ENCODE measurements around the gene HTR7. TPM values are rescaled to one million over a fixed set of nuclear protein-coding genes. Genes with fewer than 3 reads are reported as not detected.
"Not testable (repeated sequence)": the region's sequence is repeated elsewhere in the genome, so short reads cannot be mapped to it uniquely, and the experiment has no call there.

HTR7 gene
- not detected for total RNA-seq

DNA sequence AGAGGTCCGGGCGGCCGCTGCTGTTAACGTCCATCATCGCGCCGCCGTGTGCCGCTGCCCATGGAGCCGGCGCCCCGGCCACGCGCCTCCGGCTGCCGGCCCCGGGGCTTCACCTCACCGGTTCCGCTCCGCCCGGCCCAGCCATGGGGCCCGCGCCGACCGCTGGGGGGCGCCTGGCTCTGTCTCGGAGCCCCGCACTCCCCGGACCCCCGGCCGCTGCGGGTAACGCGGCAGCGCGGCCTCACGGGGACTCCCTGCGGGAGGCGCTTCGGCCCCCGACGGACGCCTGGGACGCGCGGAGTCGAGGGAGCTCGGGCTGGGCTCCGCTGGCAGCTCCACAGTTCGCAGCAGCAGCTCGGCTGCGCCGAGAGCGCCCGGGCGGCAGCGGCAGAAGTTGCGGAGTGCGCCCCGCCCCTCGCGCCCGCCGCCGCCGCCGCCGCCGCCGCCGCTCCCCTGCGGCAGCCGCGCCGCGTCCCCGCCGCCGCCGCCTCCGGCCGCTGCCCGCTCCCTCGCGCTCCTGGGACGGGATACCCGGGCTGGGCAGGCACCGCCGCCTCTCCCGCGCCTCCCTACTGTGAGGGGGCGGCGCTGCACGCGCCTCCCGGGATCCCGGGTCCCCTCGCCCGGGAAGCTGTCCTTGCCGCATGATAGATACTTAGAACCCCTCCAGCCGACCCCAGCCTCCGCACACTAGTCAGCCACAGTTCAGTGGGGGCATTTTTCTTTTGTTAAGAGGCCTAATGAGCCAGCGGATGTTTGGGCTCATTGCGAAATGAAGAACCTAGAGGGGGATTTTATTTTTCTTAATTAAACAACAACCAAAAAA, at the start of gene HTR7:
Gene HTR7 (minus strand): TSS at position 405 of the 826 bp plus-strand sequence. CDS start 368 bp downstream, at position 37.
- DNase-seq: peak; percentile 57
- H3K4me3 Mint-ChIP-seq: peak within 1 kb of the TSS; percentile 79
- H3K36me3 Mint-ChIP-seq: no peaks in the 10 kb centered on the region
- H3K27ac Mint-ChIP-seq: no peak within 1 kb of the TSS
- H3K9me3 Mint-ChIP-seq: no peaks in the 10 kb centered on the region
- H3K4me1 Mint-ChIP-seq: peaks cover 7% of the 10 kb centered on the region
- peaks cover 75% of the 10 kb centered on the region for H3K27me3 Mint-ChIP-seq

DNA sequence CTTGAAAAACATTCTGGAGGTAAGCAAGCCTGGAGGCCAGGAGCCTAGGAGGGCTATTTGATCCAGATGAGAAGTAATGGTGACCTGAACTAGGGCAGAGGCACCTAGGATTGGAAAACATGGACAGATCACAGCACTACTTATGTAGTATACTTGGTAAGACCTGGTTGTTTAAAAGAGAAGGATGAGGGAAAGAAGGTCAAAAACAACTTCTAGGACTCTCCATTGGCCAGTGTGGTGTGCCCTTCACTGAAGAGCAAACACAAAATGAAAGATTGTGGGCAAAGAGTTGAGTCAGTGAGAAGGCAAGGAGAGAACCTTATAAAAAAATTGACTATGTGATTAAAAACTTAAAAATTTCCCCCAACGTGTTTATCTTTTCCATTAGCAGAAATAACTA, 48.8 kb upstream of the HTR7 start:
- H3K27ac Mint-ChIP-seq: no peak overlapping the region
- H3K4me3 Mint-ChIP-seq: no peak overlapping the region
- H3K36me3 Mint-ChIP-seq: peaks cover 28% of the 10 kb centered on the region
- peaks cover 2% of the 10 kb centered on the region for H3K9me3 Mint-ChIP-seq
- no peaks in the 10 kb centered on the region for H3K27me3 Mint-ChIP-seq
- H3K4me1 Mint-ChIP-seq: peaks cover 13% of the 10 kb centered on the region
- no peak for DNase-seq

DNA sequence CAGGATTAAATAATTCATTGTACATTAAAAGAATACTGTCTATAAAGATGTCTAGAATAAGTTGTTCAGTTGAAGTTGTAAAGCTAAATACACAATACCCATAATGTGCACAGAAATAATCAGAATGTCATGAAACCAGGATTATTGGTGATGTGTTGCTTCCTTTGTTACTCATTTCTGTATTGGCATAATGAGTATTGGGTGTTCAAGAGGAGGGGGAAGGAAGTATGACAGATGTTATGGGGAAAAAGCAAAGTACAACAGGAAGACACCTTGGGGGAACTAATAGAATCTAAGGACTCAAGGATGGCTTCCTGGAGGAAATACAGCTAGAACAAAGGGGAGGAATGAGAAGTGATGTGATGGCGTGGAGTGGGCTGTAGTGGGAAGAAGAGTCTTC, 48.1 kb upstream of the HTR7 start:
- H3K4me1 Mint-ChIP-seq: peaks cover 13% of the 10 kb centered on the region
- no peak overlapping the region for H3K4me3 Mint-ChIP-seq
- H3K9me3 Mint-ChIP-seq: peaks cover 2% of the 10 kb centered on the region
- H3K36me3 Mint-ChIP-seq: peaks cover 28% of the 10 kb centered on the region
- H3K27me3 Mint-ChIP-seq: no peaks in the 10 kb centered on the region
- peak overlapping the region; percentile 10 for H3K27ac Mint-ChIP-seq
- no peak for DNase-seq

DNA sequence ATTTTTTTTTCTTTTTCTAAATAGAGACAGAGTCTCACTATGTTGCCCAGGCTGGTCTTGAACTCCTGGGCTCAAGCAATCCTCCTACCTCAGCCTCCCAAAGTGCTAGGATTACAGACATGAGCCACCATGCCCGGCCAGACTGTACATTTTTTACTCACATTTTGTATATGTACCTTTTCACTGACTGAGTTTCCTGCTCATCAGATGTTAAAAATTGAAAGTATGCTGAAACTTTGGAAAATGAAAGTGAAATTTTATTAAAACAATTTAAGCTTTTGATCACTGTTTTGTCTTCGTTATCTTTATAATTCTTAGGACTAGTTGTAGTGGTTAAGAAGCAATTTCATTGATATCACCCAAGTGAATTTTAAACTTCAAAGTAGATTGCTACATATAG, 39.1 kb upstream of the HTR7 start:
- H3K4me3 Mint-ChIP-seq, H3K27me3 Mint-ChIP-seq: not testable (repeated sequence)

DNA sequence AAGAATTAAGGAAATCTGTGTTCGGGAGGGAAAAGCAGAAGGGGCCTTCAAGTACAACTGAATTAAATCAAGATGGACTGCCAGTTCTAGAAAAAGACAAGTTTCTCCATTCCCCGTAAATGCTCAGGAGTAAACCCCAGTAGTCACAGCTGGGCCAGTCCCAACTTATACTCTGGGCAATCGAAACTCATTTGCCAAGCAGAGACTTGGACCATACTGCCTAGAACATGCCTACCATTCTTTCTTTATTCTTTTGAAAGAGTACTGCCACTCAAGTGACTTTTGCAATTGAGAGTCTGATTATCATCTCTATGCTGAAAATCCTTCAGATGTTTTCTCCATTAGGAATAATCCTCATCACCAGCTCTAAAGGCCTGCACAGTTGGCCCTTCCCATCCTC, 35.4 kb upstream of the HTR7 start:
- Mint-ChIP-seq H3K9me3 (no peaks in the 10 kb centered on the region), H3K36me3 (peaks cover 22% of the 10 kb centered on the region), H3K27me3 (no peaks in the 10 kb centered on the region), H3K27ac (no peak overlapping the region), H3K4me1 (peaks cover 15% of the 10 kb centered on the region), H3K4me3 (no peak overlapping the region)
- no peak for DNase-seq

More for the DNA sequence above, 39.1 kb upstream of the HTR7 start:
- Mint-ChIP-seq H3K36me3 (peaks cover 19% of the 10 kb centered on the region), H3K4me1 (peaks cover 15% of the 10 kb centered on the region), H3K27ac (peak overlapping the region; percentile 43)
- DNase-seq, H3K9me3 Mint-ChIP-seq: not testable (repeated sequence)

DNA sequence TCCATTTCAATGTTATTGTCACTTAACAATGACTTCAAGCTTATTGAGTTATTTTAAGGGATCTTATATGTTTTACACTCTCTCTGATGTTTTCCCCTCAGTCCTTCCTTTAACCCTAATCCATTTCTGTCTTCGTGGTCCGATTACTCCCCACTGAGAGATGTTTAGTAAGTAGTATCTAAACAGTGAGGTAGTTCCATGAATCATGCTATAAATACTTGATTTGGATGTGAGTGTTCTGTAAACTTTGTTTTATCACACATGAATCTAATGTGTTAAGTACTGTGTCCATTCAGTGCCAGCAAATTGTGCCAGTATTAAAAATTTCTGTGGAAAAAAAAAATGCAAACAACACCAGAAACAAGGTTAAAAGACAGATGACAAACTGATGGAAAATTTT, 32.5 kb upstream of the HTR7 start:
- Mint-ChIP-seq H3K4me1 (peaks cover 1% of the 10 kb centered on the region), H3K36me3 (peaks cover 25% of the 10 kb centered on the region), H3K9me3 (no peaks in the 10 kb centered on the region), H3K4me3 (no peak overlapping the region), H3K27ac (no peak overlapping the region), H3K27me3 (no peaks in the 10 kb centered on the region)
- no peak for DNase-seq

DNA sequence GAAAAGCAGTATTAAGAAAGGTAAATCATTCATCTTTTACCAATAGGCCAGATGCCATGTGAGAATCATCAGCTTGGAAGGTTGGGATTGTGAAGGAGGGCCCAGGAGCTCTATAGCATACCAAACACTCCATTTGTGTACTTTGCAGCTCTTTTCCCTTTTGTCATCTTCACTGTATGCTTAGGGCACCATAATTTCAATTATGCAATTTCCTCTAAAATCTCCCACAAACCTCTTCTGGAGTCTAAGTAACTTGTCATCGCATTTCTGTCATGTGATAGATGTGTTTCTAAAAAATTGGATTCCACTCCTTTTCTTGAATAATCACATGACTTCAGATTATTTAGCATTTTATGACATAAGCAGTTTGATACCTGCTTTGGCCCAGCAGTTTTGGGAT, 31.8 kb upstream of the HTR7 start:
- no peak for DNase-seq
- Mint-ChIP-seq H3K27ac (no peak overlapping the region), H3K4me1 (peaks cover 1% of the 10 kb centered on the region), H3K36me3 (peaks cover 25% of the 10 kb centered on the region), H3K27me3 (no peaks in the 10 kb centered on the region), H3K4me3 (no peak overlapping the region), H3K9me3 (no peaks in the 10 kb centered on the region)

DNA sequence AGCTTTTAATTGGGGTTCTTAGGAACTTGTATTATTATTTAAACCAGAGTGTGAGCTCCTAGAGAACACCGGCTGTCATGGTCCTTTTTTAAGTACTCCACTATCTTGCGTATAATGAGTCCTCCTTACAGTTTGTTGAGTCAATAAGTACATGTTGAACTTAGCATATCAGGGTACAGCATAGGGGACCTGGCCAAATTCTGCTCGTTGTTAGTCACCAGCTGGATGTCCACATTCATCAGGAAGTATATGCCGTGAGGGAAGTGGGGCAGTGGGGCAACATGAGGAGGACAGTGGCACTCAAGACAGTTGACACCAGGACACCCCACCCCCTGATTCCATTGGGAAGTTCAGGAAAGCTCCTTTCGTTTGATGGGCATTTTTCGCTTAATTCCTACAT, 30.5 kb upstream of the HTR7 start:
- no peaks in the 10 kb centered on the region for H3K4me1 Mint-ChIP-seq
- H3K4me3 Mint-ChIP-seq: no peak overlapping the region
- no peaks in the 10 kb centered on the region for H3K9me3 Mint-ChIP-seq
- no peaks in the 10 kb centered on the region for H3K27me3 Mint-ChIP-seq
- H3K36me3 Mint-ChIP-seq: peaks cover 23% of the 10 kb centered on the region
- no peak overlapping the region for H3K27ac Mint-ChIP-seq
- DNase-seq: no peak

DNA sequence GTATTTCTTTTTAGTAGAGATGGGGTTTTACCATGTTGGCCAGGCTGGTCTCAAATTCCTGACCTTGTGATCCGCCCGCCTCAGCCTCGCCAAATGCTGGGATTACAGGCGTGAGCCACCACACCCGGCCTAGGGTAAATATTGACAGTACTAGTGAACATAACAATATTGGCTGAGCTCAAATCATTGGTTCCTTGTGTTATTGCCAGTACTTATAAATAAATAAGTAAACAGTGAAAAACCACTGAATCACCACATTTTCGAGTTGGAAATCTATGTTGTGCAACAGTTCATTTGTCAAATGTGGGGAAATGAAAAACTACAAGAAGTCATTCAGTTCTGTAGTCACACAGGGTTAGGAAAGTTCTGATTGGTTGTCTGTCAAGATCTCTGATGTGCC, 29.7 kb upstream of the HTR7 start:
- Mint-ChIP-seq H3K36me3 (peaks cover 23% of the 10 kb centered on the region), H3K27ac (no peak overlapping the region), H3K4me3 (no peak overlapping the region), H3K9me3 (no peaks in the 10 kb centered on the region), H3K4me1 (no peaks in the 10 kb centered on the region), H3K27me3 (no peaks in the 10 kb centered on the region)
- no peak for DNase-seq

DNA sequence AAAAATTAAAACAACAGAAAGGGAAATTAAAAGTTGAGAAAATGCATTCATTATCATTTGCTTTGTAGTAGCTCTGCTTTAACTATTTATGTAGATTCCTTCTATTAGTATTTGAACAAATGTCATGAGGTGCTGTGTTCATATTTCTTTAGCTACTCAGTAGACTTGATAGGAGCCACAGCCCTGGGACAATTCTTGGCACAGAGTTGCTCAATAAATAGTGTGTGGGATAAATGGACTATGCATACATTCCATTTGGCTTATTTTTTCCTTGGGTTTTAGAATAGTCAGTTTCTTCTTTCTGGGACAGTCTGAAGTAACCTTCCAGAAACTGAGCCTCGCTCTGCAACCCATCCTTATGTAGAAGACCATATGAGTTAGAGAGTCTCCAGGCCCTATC, 27.3 kb upstream of the HTR7 start:
- Mint-ChIP-seq H3K36me3 (peaks cover 23% of the 10 kb centered on the region), H3K9me3 (no peaks in the 10 kb centered on the region), H3K4me1 (no peaks in the 10 kb centered on the region), H3K4me3 (no peak overlapping the region), H3K27me3 (no peaks in the 10 kb centered on the region), H3K27ac (no peak overlapping the region)
- DNase-seq: no peak

DNA sequence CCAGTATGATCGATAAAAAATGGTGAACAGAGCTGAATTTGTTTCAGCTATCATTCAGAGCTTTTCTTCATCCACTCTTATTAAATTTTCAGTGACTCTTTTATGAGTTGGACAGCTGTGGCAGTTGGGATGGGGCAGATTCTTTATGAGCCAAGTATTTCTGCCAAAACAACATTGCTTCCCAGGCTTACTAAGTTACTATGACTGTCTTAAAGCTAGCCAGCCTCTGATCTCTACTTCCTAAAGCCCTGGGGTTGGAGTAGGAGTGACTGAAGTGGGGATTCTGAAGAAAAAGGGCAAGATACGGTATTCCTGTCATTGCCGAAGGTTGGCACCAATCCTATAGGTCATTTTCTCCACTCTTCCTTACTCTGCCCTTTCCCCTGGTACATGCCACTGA, 26.6 kb upstream of the HTR7 start:
- Mint-ChIP-seq H3K27ac (no peak overlapping the region), H3K4me1 (no peaks in the 10 kb centered on the region), H3K9me3 (no peaks in the 10 kb centered on the region), H3K27me3 (no peaks in the 10 kb centered on the region), H3K4me3 (no peak overlapping the region), H3K36me3 (peaks cover 26% of the 10 kb centered on the region)
- DNase-seq: no peak

DNA sequence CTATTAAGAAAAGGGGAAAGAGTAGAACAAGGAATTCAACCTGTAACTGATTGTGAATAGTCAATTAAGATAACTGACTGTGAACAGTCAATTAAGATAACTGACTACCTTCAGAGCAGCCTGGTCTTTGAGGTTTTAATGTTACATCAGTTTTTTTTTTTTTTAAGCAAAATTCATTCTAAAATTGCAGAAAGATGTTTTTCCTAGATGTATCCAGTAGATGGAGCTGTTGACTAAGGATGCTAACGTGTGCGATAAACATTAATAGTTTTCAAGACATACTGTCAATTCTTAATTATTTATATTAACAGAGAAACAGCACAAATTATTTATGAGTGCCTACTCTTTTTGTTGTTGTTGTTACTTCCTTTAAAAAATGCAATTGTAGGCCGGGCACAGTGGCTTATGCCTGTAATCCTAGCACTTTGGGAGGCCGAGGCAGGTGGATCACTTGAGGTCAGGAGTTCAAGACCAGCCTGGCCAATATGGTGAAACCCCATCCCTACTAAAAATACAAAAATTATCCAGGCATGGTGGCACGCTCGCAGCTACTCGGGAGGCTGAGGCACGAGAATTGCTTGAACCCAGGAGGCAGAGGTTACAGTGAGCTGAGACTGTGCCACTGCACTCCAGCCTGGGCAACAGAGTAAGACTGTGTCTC, 22.4 kb upstream of the HTR7 start:
- H3K27me3 Mint-ChIP-seq, H3K9me3 Mint-ChIP-seq, H3K4me1 Mint-ChIP-seq, H3K4me3 Mint-ChIP-seq, H3K27ac Mint-ChIP-seq, DNase-seq: not testable (repeated sequence)
- H3K36me3 Mint-ChIP-seq: peaks cover 25% of the 10 kb centered on the region

DNA sequence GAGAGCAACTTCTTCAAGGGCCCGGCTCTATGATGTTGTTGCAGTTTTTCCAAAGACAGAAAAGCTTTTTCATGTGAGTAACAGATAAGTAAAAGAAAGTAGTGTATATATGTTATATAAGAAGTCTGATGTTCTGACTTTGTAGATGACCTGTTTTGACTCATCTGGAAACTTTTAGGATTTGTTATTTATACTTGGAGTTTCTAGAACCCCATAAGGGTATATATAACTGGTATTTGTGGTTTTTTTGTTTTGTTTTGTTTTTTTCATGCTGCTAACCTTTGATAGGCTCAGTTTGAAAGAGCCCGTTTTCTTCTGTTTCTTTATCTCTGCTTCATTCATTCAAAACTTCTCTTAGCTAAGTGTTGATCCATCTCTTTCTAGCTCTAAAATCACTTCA, 21.2 kb upstream of the HTR7 start:
- Mint-ChIP-seq H3K27me3 (no peaks in the 10 kb centered on the region), H3K4me1 (peaks cover 2% of the 10 kb centered on the region), H3K36me3 (peaks cover 24% of the 10 kb centered on the region), H3K27ac (no peak overlapping the region), H3K4me3 (no peak overlapping the region), H3K9me3 (no peaks in the 10 kb centered on the region)
- DNase-seq: no peak

DNA sequence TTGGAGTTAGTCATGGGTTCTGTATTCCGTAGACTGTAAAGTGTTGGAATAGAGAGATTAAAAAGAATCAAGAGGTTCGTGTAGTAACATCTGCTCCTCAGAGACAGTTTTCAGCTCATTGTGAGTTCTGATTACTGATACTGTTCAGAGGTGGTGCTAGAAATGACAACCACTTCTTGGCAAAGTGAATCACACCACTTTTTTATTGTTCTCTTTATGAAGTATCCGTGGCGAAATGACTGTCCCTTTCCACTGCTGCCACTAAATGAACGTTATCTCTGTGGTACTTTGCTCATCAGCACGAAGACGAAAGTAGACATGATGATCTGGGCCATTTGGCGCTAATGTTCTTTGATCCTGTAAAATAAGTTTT, 14.8 kb upstream of the HTR7 start:
- DNase-seq: no peak
- peak overlapping the region; percentile 88 for H3K27ac Mint-ChIP-seq
- H3K4me3 Mint-ChIP-seq: peak overlapping the region; percentile 98
- peaks cover 11% of the 10 kb centered on the region for H3K36me3 Mint-ChIP-seq
- peaks cover 23% of the 10 kb centered on the region for H3K27me3 Mint-ChIP-seq
- peaks cover 13% of the 10 kb centered on the region for H3K4me1 Mint-ChIP-seq
- peaks cover 4% of the 10 kb centered on the region for H3K9me3 Mint-ChIP-seq

DNA sequence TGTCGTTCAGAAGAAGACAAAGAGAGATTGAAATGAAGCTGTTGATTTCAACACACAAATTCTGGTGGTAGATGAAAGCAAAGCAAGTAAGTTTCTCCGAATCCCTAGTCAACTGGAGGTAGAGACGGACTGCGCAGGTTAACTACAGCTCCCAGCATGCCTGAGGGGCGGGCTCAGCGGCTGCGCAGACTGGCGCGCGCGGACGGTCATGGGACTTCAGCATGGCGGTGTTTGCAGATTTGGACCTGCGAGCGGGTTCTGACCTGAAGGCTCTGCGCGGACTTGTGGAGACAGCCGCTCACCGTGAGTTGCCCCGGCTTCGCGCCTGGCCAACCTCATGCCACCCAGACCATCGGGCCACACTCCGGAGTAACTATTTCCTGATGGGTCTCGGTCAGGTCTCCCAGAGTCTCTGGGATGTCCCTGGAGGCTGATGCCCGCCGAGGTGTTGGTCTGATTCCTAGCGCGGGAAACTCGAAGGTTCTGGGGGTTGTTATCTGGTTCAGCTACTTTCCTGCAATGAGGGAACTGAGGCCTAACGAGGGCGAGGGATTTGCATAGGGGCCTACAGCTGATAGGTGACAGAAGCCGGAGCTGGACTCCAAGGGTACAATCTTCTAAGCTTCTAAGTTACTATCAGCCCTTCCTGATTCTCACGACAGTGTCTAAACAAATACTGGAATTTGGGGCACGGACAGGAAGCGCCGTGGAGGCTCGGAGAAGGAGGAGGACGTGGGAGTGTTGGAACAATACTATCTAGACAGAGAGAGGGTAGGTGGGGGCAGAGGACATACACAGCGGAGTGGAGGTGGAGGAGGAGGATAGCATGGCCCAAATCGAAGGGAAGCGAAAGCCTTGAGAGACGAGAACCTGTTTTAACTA, 14.2 kb upstream of the HTR7 start, which contains the start of gene RPP30:
Gene RPP30 (plus strand): TSS at position 209 of the 882 bp plus-strand sequence. CDS start 13 bp downstream, at position 222.
- DNase-seq: peak; percentile 85
- peaks cover 8% of the 10 kb centered on the region for H3K36me3 Mint-ChIP-seq
- H3K27ac Mint-ChIP-seq: peak within 1 kb of the TSS; percentile 88
- peaks cover 28% of the 10 kb centered on the region for H3K27me3 Mint-ChIP-seq
- peak within 1 kb of the TSS; percentile 98 for H3K4me3 Mint-ChIP-seq
- H3K9me3 Mint-ChIP-seq: peaks cover 4% of the 10 kb centered on the region
- H3K4me1 Mint-ChIP-seq: peaks cover 13% of the 10 kb centered on the region
